Epithelial cell of proximal tubule (primary cell): ENCODE measurements around the gene NGFR. TPM values are rescaled to one million over a fixed set of nuclear protein-coding genes. Genes with fewer than 3 reads are reported as not detected.

Experiments
- DNase-seq: peaks from one replicate; pipeline ENCODE4 v3.0.0-alpha.2; 2011; ENCODE audit warnings: low read depth
- H3K4me3 ChIP-seq: 2 replicates; pipeline ENCODE4 v1.5.1; 2011; ENCODE audit warnings: low read depth, mild to moderate bottlenecking, low read length
- CTCF ChIP-seq: conservative IDR thresholded peaks from 2 replicates; pipeline ENCODE4 v1.5.1; 2012; ENCODE audit warnings: low read depth, mild to moderate bottlenecking, low read length
- total RNA-seq: library from RNA; depleted of rRNA; stranded (reverse); fragments of >200 nt; gene quantifications from 2 replicates; pipeline ENCODE4 v1.2.3, GENCODE V29; 2015

The NGFR gene
- 0.29 TPM in 1 of 2 replicates, not detected in the other for total RNA-seq

GRCh38 chr17:49494986-49495841, at the start of gene NGFR:
Gene NGFR, plus strand, starts transcription at chr17:49495293. Its CDS starts 125 bp downstream, at chr17:49495418.
- H3K4me3 ChIP-seq, result no peak within 1 kb of the TSS
- DNase-seq, result no peak
- no peak for TF ChIP-seq CTCF

DNA sequence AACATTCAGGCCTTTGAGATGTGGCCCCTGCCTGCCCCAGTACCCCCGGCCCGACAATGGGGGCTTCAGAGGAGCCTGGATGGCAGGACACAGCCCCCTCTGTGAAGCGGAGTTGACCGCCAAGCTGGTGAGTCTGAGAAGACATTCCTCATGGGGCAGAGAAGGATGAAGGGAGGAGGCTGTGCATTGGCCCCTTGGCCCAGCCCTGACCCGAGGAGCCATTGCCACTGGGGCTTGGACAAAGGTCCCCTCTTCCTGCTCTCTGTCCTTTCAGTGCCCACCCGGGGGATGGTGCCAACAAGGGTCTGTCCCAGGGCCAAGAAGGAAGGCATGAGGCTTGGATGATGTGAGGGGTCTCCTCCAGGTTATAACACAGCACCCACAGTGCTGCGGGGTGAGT, 49.5 kb upstream of the NGFR start:
- no peak for DNase-seq

GRCh38 chr17:49447628-49448302, 47.3 kb upstream of the NGFR start:
- TF ChIP-seq CTCF, result no peak
- no peak overlapping the region for H3K4me3 ChIP-seq
- no peak for DNase-seq

More for the DNA sequence above, 49.5 kb upstream of the NGFR start:
- TF ChIP-seq CTCF, result no peak
- H3K4me3 ChIP-seq, result no peak overlapping the region

DNA sequence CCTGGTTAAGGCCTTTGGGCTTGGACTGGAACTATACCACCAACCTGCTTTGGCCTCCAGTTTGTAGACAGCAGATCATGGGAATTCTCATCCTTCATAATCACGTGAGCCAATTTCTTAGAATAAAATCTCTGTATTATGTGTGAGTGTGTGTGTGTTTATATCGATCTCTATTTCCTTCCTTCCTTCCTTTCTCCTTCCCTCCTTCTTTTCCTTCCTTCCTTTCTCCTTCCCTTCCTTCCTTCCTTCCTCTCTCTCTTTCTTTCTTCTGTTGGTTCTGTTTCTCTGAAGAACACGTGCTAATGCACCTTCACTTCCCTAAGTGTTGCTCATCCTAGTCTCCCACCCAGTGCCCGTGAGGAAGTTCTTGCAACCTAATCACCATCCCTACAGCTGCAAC, 44.9 kb upstream of the NGFR start:
- no peak for DNase-seq
- no peak overlapping the region for H3K4me3 ChIP-seq
- no peak for TF ChIP-seq CTCF

- DNase-seq, result no peak
- TF ChIP-seq CTCF, result no peak
- H3K4me3 ChIP-seq, result no peak overlapping the region
Measured at GRCh38 chr17:49450735-49451134, 44.4 kb upstream of the NGFR start.

GRCh38 chr17:49452201-49452600, 42.9 kb upstream of the NGFR start:
- DNase-seq, result no peak
- no peak for TF ChIP-seq CTCF

More at GRCh38 chr17:49452201-49452600, 42.9 kb upstream of the NGFR start:
- no peak overlapping the region for H3K4me3 ChIP-seq
